Osteoblast (primary cell): ENCODE results near the gene ZDHHC5. TPM values are rescaled to one million over a fixed set of nuclear protein-coding genes. Genes with fewer than 3 reads are reported as not detected.

Experiments used
- DNase-seq: peaks from one replicate; pipeline ENCODE4 v3.0.0; 2011; ENCODE audit warnings: low spot score, mixed read lengths; ENCODE audit not compliant: insufficient read length; ENCODE audit errors: missing footprints
- H2AFZ ChIP-seq: 2 replicates; pipeline ENCODE4 v1.6.0; 2011; ENCODE audit warnings: mild to moderate bottlenecking, low read length
- H3K27ac ChIP-seq: 2 replicates; pipeline ENCODE4 v1.5.1; 2011; ENCODE audit warnings: mild to moderate bottlenecking, low read depth, low read length, moderate library complexity
- H3K27me3 ChIP-seq: 2 replicates; pipeline ENCODE4 v1.6.0; 2012; ENCODE audit warnings: mild to moderate bottlenecking, control low read depth, inconsistent platforms, low read length, moderate library complexity; ENCODE audit not compliant: insufficient read depth
- H3K36me3 ChIP-seq: 2 replicates; pipeline ENCODE4 v1.5.1; 2011; ENCODE audit warnings: mild to moderate bottlenecking, low read length, control low read depth, moderate library complexity; ENCODE audit not compliant: insufficient read depth
- H3K4me1 ChIP-seq: 2 replicates; pipeline ENCODE4 v1.5.1; 2011; ENCODE audit warnings: mild to moderate bottlenecking, low read length, control low read depth, moderate library complexity; ENCODE audit not compliant: insufficient read depth
- H3K4me2 ChIP-seq: 2 replicates; pipeline ENCODE4 v1.6.0; 2011; ENCODE audit warnings: mild to moderate bottlenecking, low read length; ENCODE audit not compliant: insufficient read depth
- H3K4me3 ChIP-seq: fragments of 200-600 bp; sonication (generic); 3 replicates; pipeline ENCODE4 v1.5.1; 2012; ENCODE audit warnings: mild to moderate bottlenecking, low read length, inconsistent platforms; ENCODE audit not compliant: insufficient read depth
- H3K79me2 ChIP-seq: 2 replicates; pipeline ENCODE4 v1.6.0; 2012; ENCODE audit warnings: mild to moderate bottlenecking, low read length, control low read depth, inconsistent platforms; ENCODE audit not compliant: insufficient read depth
- H3K9me3 ChIP-seq: 2 replicates; pipeline ENCODE4 v1.5.1; 2011; ENCODE audit warnings: low read depth, low read length, control low read depth
- H4K20me1 ChIP-seq: 2 replicates; pipeline ENCODE4 v1.6.0; 2012; ENCODE audit warnings: mild to moderate bottlenecking, low read length, control low read depth; ENCODE audit not compliant: insufficient read depth
- total RNA-seq: library from RNA; depleted of rRNA; stranded (reverse); fragments of >200 nt; gene quantifications from 2 replicates; pipeline ENCODE4 v1.2.3, GENCODE V29; 2012
- TF ChIP-seq, protein P1 (sequence below): IDR thresholded peaks from 2 replicates; pipeline ENCODE4 v1.5.1; 2011; ENCODE audit warnings: mild to moderate bottlenecking, low read depth, low read length, moderate library complexity; ENCODE audit errors: extremely low read depth

ZDHHC5 gene
- total RNA-seq, 1 donor: 48.9 TPM

DNA sequence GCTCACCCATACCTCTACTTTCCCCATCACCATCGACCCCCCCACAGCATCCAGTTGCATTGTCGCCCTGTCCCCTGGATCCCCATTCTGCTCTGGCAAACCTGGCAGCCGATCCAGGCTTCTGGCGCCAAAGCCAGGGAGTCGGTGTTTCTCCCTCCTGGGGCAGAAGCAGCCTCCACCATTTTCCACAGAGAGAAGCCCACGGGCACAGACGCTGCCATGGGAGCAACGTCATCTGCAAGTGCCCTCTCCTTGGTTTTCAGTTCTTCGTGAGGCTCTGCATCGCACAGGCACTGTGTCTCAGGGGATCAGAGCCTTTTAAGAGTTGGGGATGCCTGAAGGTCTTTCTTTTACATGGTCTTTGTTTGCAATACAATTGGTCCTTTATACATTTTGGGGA is 20.5 kb upstream of the ZDHHC5 start:
- Histone ChIP-seq H4K20me1 (peaks cover 57% of the 10 kb centered on the region), H3K27me3 (peaks cover 36% of the 10 kb centered on the region), H3K4me1 (peaks cover 47% of the 10 kb centered on the region), H3K27ac (no peak overlapping the region), H3K4me2 (peak overlapping the region; percentile 22), H3K9me3 (no peaks in the 10 kb centered on the region), H3K36me3 (peaks cover 4% of the 10 kb centered on the region), H2AFZ (no peak overlapping the region), H3K4me3 (no peak overlapping the region), H3K79me2 (no peaks in the 10 kb centered on the region)
- peak; percentile 77 for DNase-seq
- TF ChIP-seq, protein P1, sequence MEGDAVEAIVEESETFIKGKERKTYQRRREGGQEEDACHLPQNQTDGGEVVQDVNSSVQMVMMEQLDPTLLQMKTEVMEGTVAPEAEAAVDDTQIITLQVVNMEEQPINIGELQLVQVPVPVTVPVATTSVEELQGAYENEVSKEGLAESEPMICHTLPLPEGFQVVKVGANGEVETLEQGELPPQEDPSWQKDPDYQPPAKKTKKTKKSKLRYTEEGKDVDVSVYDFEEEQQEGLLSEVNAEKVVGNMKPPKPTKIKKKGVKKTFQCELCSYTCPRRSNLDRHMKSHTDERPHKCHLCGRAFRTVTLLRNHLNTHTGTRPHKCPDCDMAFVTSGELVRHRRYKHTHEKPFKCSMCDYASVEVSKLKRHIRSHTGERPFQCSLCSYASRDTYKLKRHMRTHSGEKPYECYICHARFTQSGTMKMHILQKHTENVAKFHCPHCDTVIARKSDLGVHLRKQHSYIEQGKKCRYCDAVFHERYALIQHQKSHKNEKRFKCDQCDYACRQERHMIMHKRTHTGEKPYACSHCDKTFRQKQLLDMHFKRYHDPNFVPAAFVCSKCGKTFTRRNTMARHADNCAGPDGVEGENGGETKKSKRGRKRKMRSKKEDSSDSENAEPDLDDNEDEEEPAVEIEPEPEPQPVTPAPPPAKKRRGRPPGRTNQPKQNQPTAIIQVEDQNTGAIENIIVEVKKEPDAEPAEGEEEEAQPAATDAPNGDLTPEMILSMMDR: no peak

DNA sequence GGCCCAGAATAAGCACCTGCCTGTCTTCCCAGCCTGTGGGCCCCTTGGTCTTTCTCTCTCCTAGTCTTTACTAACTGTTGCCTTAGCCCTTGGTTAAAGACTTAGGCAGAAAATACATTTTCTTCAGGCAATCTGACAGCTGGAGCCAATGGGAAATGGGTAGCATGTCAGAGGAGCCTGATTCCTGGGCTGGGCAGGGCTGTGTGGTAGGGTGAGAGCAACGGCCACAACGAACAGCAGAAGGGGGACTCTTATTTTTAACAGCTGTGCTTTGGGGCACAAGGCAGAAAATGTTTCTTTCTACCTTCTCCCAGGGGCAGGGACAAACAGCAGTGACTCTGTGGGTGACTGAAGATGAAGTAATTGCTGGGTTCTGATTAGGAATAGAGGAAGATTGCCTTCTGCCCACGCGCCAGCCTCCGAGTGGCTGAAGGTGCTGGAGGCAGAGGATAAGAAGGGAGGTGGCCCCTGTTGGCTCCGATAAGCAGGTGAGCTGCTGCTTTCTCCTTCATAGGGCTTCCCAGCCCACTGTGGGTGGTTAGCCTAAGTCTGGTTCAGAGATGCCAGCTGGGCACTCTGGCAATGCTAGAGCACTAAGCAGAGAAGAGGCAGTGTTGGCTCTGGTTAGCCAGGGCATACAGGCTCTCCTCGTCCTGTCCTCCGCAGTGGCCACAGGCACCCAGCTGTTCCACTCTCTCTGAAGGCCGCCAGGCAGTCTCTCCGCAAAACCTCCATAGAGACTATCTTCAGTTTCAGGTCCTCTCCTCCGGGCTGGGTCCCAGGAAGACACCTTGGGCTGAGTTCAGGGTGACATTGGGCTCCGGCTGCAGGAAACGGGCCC is 19.7 kb upstream of the ZDHHC5 start:
- TF ChIP-seq, protein P1: no peak
- peak overlapping the region; percentile 70 for H3K4me3 ChIP-seq
- peak; percentile 74 for DNase-seq
- peaks cover 55% of the 10 kb centered on the region for H3K4me1 ChIP-seq
- H3K36me3 ChIP-seq: peaks cover 4% of the 10 kb centered on the region
- peaks cover 36% of the 10 kb centered on the region for H3K27me3 ChIP-seq
- H3K79me2 ChIP-seq: no peaks in the 10 kb centered on the region
- H4K20me1 ChIP-seq: peaks cover 52% of the 10 kb centered on the region
- peak overlapping the region; percentile 84 for H3K4me2 ChIP-seq
- H2AFZ ChIP-seq: no peak overlapping the region
- no peaks in the 10 kb centered on the region for H3K9me3 ChIP-seq
- H3K27ac ChIP-seq: no peak overlapping the region

DNA sequence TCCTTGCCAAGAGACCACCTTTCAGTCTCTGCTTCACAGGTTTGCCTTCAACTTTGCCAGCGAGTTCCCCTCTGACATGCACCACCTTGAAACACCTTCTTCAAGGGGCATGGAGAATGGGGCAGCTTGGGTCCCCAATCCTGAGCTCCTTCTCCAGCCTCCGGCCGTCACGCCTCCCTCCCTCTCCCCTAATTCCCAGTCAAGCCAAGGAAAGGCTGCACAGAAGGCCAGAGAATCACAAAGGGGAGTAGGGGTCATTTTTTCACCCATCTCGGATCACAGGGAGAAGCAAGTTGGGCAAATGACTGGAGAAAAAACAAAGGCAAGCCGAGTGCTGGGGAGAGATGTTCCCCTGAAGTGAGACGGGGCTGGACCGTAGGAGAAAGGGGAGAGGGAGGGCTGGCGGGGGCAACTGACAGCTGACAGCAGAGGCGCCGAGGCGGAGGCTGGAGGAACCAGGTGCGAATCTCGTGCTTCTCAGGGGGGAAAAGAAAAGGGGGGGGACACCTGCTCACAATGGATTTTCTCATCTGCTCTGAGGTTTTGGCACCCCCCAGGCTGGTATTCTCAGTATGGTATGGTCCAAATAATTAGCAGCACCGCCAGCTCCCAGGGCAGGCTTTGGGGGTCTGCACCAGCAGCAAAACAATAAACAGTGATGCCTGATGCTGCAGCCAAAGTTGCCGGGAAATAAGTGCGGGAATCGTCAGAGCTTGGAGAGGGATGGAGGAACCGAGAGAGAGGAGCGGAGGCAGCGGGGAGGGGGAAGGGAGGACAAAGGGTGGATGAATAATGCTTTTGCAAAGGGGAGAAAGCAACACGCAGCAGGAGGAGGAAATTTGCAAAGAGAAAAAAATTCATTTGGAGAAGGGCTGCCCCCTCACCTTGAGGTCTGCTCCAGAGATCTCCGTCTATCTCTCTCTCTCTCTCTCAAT is 18.8 kb upstream of the ZDHHC5 start:
- Histone ChIP-seq H4K20me1 (peaks cover 43% of the 10 kb centered on the region), H3K4me3 (peak overlapping the region; percentile 70), H3K4me1 (peaks cover 55% of the 10 kb centered on the region), H3K9me3 (no peaks in the 10 kb centered on the region), H3K79me2 (no peaks in the 10 kb centered on the region), H3K27ac (no peak overlapping the region), H3K36me3 (no peaks in the 10 kb centered on the region), H3K4me2 (peak overlapping the region; percentile 84), H3K27me3 (peaks cover 36% of the 10 kb centered on the region), H2AFZ (no peak overlapping the region)
- DNase-seq: peak; percentile 78
- TF ChIP-seq, protein P1: no peak
